HUES6 (cell line): Measurements from ENCODE around the gene ITGB4.

Experiments
- H3K27ac ChIP-seq: 2 replicates; pipeline ENCODE4 v1.7.0; 2013; ENCODE audit warnings: low read depth, mild to moderate bottlenecking, low read length, inconsistent platforms
- H3K27me3 ChIP-seq: 2 replicates; pipeline ENCODE4 v1.6.1; 2013; ENCODE audit warnings: low read length; ENCODE audit not compliant: control insufficient read depth, insufficient read depth
- H3K36me3 ChIP-seq: 2 replicates; pipeline ENCODE4 v1.6.1; 2013; ENCODE audit warnings: low read length; ENCODE audit not compliant: control insufficient read depth, insufficient read depth
- H3K4me1 ChIP-seq: 2 replicates; pipeline ENCODE4 v1.6.1; 2013; ENCODE audit warnings: low read length; ENCODE audit not compliant: control insufficient read depth, insufficient read depth
- H3K4me3 ChIP-seq: 2 replicates; pipeline ENCODE4 v1.5.1; 2013; ENCODE audit warnings: low read depth, low read length
- H3K9ac ChIP-seq: one replicate; pipeline ENCODE4 v1.6.1; 2013; ENCODE audit warnings: mild to moderate bottlenecking, low read length
- H3K9me3 ChIP-seq: 2 replicates; pipeline ENCODE4 v1.6.1; 2013; ENCODE audit warnings: low read depth, low read length; ENCODE audit not compliant: control insufficient read depth, insufficient read depth

ITGB4 gene

GRCh38 chr17:75748706-75749105, 27.4 kb downstream of the ITGB4 start:
- no peak overlapping the region for H3K4me3 ChIP-seq
- no peak overlapping the region for H3K27ac ChIP-seq
- H3K27me3 ChIP-seq, result no peaks in the 10 kb centered on the region
- H3K9me3 ChIP-seq, result no peaks in the 10 kb centered on the region
- 0 out of 2 replicates have a peak, but pooled peaks cover 3% of the 10 kb centered on the region for H3K4me1 ChIP-seq
- no peak overlapping the region for H3K9ac ChIP-seq
- H3K36me3 ChIP-seq, result no peaks in the 10 kb centered on the region

GRCh38 chr17:75749545-75750389, 28.5 kb downstream of the ITGB4 start:
- Histone ChIP-seq H3K27ac (no peak overlapping the region), H3K4me3 (no peak overlapping the region), H3K27me3 (no peaks in the 10 kb centered on the region), H3K9ac (no peak overlapping the region), H3K4me1 (peaks cover 8% of the 10 kb centered on the region), H3K36me3 (no peaks in the 10 kb centered on the region), H3K9me3 (no peaks in the 10 kb centered on the region)

- no peaks in the 10 kb centered on the region for H3K27me3 ChIP-seq
- no peaks in the 10 kb centered on the region for H3K9me3 ChIP-seq
- H3K36me3 ChIP-seq, result no peaks in the 10 kb centered on the region
- peaks cover 8% of the 10 kb centered on the region for H3K4me1 ChIP-seq
- H3K4me3 ChIP-seq, result no peak overlapping the region
- H3K9ac ChIP-seq, result no peak overlapping the region
- no peak overlapping the region for H3K27ac ChIP-seq
These were observed 29.6 kb downstream of the ITGB4 start for GRCh38 chr17:75750661-75751423.

- Histone ChIP-seq H3K9me3 (no peaks in the 10 kb centered on the region), H3K4me1 (peaks cover 8% of the 10 kb centered on the region), H3K4me3 (no peak overlapping the region), H3K36me3 (no peaks in the 10 kb centered on the region), H3K9ac (no peak overlapping the region), H3K27me3 (no peaks in the 10 kb centered on the region), H3K27ac (no peak overlapping the region)
These were observed 30.6 kb downstream of the ITGB4 start for GRCh38 chr17:75751676-75752404.

- no peak overlapping the region for H3K4me3 ChIP-seq
- no peaks in the 10 kb centered on the region for H3K27me3 ChIP-seq
- no peaks in the 10 kb centered on the region for H3K9me3 ChIP-seq
- no peaks in the 10 kb centered on the region for H3K36me3 ChIP-seq
- H3K4me1 ChIP-seq, result peaks cover 8% of the 10 kb centered on the region
- no peak overlapping the region for H3K27ac ChIP-seq
- H3K9ac ChIP-seq, result no peak overlapping the region
These were observed 31.1 kb downstream of the ITGB4 start for GRCh38 chr17:75752405-75752709.

GRCh38 chr17:75752802-75753513, 31.7 kb downstream of the ITGB4 start:
- H3K9me3 ChIP-seq, result no peaks in the 10 kb centered on the region
- H3K4me3 ChIP-seq, result peak overlapping the region; percentile 40
- no peaks in the 10 kb centered on the region for H3K27me3 ChIP-seq
- no peak overlapping the region for H3K9ac ChIP-seq
- H3K27ac ChIP-seq, result no peak overlapping the region
- H3K36me3 ChIP-seq, result no peaks in the 10 kb centered on the region; the same call in 1 of the 2 replicates
- peaks cover 8% of the 10 kb centered on the region for H3K4me1 ChIP-seq

GRCh38 chr17:75753514-75754377, 32.5 kb downstream of the ITGB4 start:
- H3K4me1 ChIP-seq, result peaks cover 12% of the 10 kb centered on the region
- no peaks in the 10 kb centered on the region for H3K9me3 ChIP-seq
- no peak overlapping the region for H3K9ac ChIP-seq
- peak overlapping the region; percentile 40 for H3K4me3 ChIP-seq
- H3K27me3 ChIP-seq, result no peaks in the 10 kb centered on the region
- no peak overlapping the region for H3K27ac ChIP-seq
- no peaks in the 10 kb centered on the region; the same call in 1 of the 2 replicates for H3K36me3 ChIP-seq

- Histone ChIP-seq H3K9ac (no peak overlapping the region), H3K36me3 (no peaks in the 10 kb centered on the region; the same call in 1 of the 2 replicates), H3K9me3 (no peaks in the 10 kb centered on the region), H3K27me3 (no peaks in the 10 kb centered on the region), H3K27ac (no peak overlapping the region), H3K4me3 (no peak overlapping the region; the same call in 1 of the 2 replicates), H3K4me1 (peaks cover 12% of the 10 kb centered on the region)
These were observed 33.3 kb downstream of the ITGB4 start for GRCh38 chr17:75754378-75755204.

- Histone ChIP-seq H3K4me3 (no peak overlapping the region), H3K27ac (no peak overlapping the region)
These were observed 34.1 kb downstream of the ITGB4 start for GRCh38 chr17:75755205-75755901.

More at GRCh38 chr17:75755205-75755901, 34.1 kb downstream of the ITGB4 start:
- peaks cover 12% of the 10 kb centered on the region for H3K4me1 ChIP-seq
- no peaks in the 10 kb centered on the region for H3K27me3 ChIP-seq
- H3K9me3 ChIP-seq, result no peaks in the 10 kb centered on the region
- no peak overlapping the region for H3K9ac ChIP-seq
- H3K36me3 ChIP-seq, result no peaks in the 10 kb centered on the region; the same call in 1 of the 2 replicates
